Lung (tissue), 12 donors: ENCODE data around the gene VPREB1. TPM values are rescaled to one million over a fixed set of nuclear protein-coding genes. Genes with fewer than 3 reads are reported as not detected.

ENCODE experiments used
- ATAC-seq: fragments of 200-7000 bp; cut with Tn5 transposase; one replicate; pipeline ENCODE4 v1.9.1; 2020; ENCODE audit warnings: moderate number of reproducible peaks; ENCODE audit not compliant: insufficient read depth, low FRiP score
- DNase-seq, 3 donors: peaks; one replicate each; pipeline ENCODE4 v3.0.0-alpha.2; 2013 to 2017
- H3K27ac ChIP-seq, 2 donors: one replicate each; pipeline ENCODE4 v1.5.1; 2013; ENCODE audit warnings: mild to moderate bottlenecking in 2 of 2, moderate library complexity in 2 of 2, control low read depth in 1 of 2, inconsistent platforms in 1 of 2, low read depth in 1 of 2, low read length in 1 of 2
- H3K27me3 ChIP-seq, 3 donors: one replicate each; pipeline ENCODE4 v1.5.1; 2013; ENCODE audit warnings: low read length in 2 of 3; ENCODE audit not compliant: control insufficient read depth in 3 of 3, insufficient read depth in 3 of 3
- H3K36me3 ChIP-seq, 4 donors: one replicate each; pipeline ENCODE4 v1.5.1; 2013; ENCODE audit warnings: low read length in 4 of 4, mild to moderate bottlenecking in 1 of 4, moderate library complexity in 1 of 4; ENCODE audit not compliant: control insufficient read depth in 4 of 4, insufficient read depth in 4 of 4
- H3K4me1 ChIP-seq, 5 donors: one replicate each; pipeline ENCODE4 v1.5.1; 2013; ENCODE audit warnings: low read length in 5 of 5, mild to moderate bottlenecking in 2 of 5, moderate library complexity in 1 of 5; ENCODE audit not compliant: control insufficient read depth in 5 of 5, insufficient read depth in 5 of 5
- H3K4me3 ChIP-seq: one replicate; pipeline ENCODE4 v1.5.1; 2013; ENCODE audit warnings: mild to moderate bottlenecking, control low read depth, moderate library complexity
- H3K9ac ChIP-seq, 2 donors: one replicate each; pipeline ENCODE4 v1.5.1; 2013; ENCODE audit warnings: low read length in 2 of 2, control low read depth in 1 of 2; ENCODE audit not compliant: insufficient read depth in 1 of 2
- H3K9me3 ChIP-seq, 4 donors: one replicate each; pipeline ENCODE4 v1.5.1; 2013; ENCODE audit warnings: low read length in 3 of 4, mild to moderate bottlenecking in 1 of 4, moderate library complexity in 1 of 4; ENCODE audit not compliant: control insufficient read depth in 4 of 4, insufficient read depth in 3 of 4
- WGBS, 2 donors: extraction: QIAGEN DNeasy Blood & Tissue Kit; methylation state at CpG; one replicate each; pipeline ENCODE4 v1.1.7; 2013; 5-methylcytosine and 5-hydroxymethylcytosine counted together
- polyA plus RNA-seq, 2 donors: library from polyadenylated mRNA; stranded (reverse); fragments of 200-250 nt; gene quantifications; one replicate each; pipeline ENCODE4 v1.2.1, GENCODE V29; 2013
- total RNA-seq, 2 donors: library from RNA; depleted of rRNA in 1 of 2; stranded (reverse); fragments of >200 nt in 1 of 2; gene quantifications; one replicate each; pipeline ENCODE4 v1.2.1, GENCODE V29; 2014 to 2021
- TF ChIP-seq, protein P1 (sequence below): IDR thresholded peaks from 2 replicates; pipeline ENCODE4 v1.5.1; 2012; ENCODE audit warnings: mild to moderate bottlenecking; ENCODE audit errors: control extremely low read depth, extremely low read depth
- donor health status: control.
- donor health status: control.
- donor health status: Bipolar disorder and iron deficiency.
- donor health status: healthy.
- donor health status: DM: yes; HTN: yes; CAD: no.

VPREB1 gene
- total and polyA plus RNA-seq, 4 donors: 0.11 TPM; not detected in 3

DNA sequence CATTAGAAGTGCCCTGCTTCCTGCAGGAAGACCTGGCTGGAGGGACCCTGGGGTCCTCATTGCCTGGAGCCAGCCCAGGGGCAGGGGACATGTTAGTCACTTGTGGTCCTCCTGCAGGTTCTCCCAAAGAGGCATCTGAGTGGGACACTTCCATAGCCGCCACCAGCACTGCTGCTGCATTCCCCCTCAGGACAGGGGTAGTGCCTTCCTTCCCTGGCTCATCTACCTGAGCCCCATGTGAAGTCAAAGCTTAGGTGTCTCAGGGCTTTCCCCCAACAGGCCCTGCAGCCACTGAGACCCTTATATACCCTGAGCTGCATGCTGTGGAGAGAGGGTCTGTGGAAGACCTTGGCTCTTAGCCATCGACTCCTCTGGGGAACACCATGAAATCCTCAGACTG lies 45.0 kb upstream of the VPREB1 start:
- Histone ChIP-seq H3K36me3 (no peaks in the 10 kb centered on the region), H3K27me3 (peaks cover 0 to 4% (median 0%) of the 10 kb centered on the region in 3 donors), H3K9me3 (no peaks in the 10 kb centered on the region), H3K4me1 (no peaks in the 10 kb centered on the region), H3K27ac (no peak overlapping the region), H3K9ac (no peak overlapping the region), H3K4me3 (no peak overlapping the region)
- TF ChIP-seq, protein P1, sequence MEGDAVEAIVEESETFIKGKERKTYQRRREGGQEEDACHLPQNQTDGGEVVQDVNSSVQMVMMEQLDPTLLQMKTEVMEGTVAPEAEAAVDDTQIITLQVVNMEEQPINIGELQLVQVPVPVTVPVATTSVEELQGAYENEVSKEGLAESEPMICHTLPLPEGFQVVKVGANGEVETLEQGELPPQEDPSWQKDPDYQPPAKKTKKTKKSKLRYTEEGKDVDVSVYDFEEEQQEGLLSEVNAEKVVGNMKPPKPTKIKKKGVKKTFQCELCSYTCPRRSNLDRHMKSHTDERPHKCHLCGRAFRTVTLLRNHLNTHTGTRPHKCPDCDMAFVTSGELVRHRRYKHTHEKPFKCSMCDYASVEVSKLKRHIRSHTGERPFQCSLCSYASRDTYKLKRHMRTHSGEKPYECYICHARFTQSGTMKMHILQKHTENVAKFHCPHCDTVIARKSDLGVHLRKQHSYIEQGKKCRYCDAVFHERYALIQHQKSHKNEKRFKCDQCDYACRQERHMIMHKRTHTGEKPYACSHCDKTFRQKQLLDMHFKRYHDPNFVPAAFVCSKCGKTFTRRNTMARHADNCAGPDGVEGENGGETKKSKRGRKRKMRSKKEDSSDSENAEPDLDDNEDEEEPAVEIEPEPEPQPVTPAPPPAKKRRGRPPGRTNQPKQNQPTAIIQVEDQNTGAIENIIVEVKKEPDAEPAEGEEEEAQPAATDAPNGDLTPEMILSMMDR: no peak
- WGBS, 2 donors: 86 to 94% methylated on average over 2 of the region's 2 CpGs
- ATAC-seq (no peak), DNase-seq (no peak)

DNA sequence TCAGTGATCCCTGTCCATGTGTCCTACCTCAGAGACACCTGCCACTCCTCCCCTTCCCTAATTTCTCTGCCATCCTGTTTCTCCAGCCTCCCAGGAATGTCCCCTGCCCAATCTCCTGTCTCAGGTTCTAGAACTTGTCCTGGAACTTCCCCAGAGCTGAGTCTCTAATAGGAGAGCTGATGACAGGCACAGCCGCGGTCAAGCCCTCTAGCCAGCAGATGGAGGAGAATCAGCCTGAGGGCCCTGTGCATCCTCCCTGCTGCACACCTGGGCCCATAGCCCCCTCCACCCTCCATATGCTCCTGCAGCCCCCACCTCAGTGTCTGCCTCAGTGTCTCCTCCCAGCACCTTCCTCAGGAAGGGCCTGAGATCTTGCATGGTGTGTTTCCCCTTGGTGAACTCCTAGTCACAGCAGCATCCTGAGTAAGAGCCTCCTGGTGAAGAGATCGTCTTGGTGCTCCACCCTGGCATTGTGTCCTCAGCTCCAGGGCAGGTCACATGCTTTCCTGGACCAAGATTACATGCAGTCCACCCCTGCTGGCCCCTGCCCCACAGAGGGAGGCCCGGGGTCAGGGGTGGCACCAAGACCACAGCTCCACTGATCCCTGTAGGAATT lies 43.9 kb upstream of the VPREB1 start:
- peaks cover 0 to 7% (median 0%) of the 10 kb centered on the region in 3 donors for H3K27me3 ChIP-seq
- ATAC-seq: no peak

DNA sequence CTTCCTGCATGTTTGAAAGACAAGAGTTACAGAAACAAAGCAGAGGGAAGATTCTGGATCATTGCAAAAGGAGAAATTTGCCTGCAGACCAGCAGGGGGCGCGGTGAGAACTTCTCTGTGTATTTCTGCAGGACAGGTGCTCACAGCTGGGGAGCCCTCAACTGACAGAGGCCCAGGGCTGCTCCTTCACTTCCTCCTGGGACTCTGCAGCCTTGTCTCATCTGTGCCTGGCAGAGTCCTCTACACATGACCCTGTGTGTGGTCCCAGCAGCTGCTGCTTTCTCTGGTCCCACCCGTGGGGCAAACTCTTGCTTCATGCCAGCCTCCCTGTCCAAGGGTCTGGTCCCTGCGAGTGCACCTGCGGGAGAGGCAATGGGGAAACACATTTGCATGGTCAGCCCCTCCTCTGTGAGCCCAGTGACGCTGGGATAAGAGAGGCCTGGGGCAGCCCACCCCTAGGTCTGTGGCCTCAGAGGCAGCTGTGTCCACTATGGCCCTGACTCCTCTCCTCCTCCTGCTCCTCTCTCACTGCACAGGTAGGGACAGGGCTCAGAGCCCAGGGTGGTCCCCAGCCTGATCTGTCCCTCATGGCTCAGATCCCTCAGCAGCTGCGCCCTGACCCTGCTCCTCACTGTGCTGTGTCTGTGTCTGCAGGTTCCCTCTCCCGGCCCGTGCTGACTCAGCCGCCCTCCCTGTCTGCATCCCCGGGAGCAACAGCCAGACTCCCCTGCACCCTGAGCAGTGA lies 43.2 kb upstream of the VPREB1 start:
- DNase-seq (peak; percentile 37 to 44 (median 41)), ATAC-seq (no peak)
- Histone ChIP-seq H3K9ac (no peak overlapping the region), H3K27me3 (peaks cover 0 to 10% (median 0%) of the 10 kb centered on the region in 3 donors), H3K36me3 (no peaks in the 10 kb centered on the region), H3K9me3 (no peaks in the 10 kb centered on the region), H3K4me3 (no peak overlapping the region), H3K27ac (no peak overlapping the region), H3K4me1 (no peaks in the 10 kb centered on the region)
- TF ChIP-seq, protein P1: peak; percentile 36
- WGBS, 2 donors: 43 to 44% methylated on average over 11 of the region's 11 CpGs

More for the DNA sequence above, 43.9 kb upstream of the VPREB1 start:
- Histone ChIP-seq H3K4me1 (no peaks in the 10 kb centered on the region), H3K9me3 (no peaks in the 10 kb centered on the region), H3K36me3 (no peaks in the 10 kb centered on the region), H3K27ac (no peak overlapping the region), H3K4me3 (no peak overlapping the region), H3K9ac (no peak overlapping the region)
- TF ChIP-seq, protein P1: no peak
- no peak for DNase-seq
- 51 to 64% methylated on average over 4 of the region's 4 CpGs for WGBS, 2 donors
